Hematopoietic multipotent progenitor cell treated with erythropoietin and hydrocortisone succinate and interleukin-3 and kit ligand, for 4 days (in vitro differentiated cells): ENCODE measurements around the gene CTSS.
"Not testable (repeated sequence)": the region's sequence is repeated elsewhere in the genome, so short reads cannot be mapped to it uniquely, and the experiment has no call there.

Experiments used
- DNase-seq: peaks from one replicate; pipeline ENCODE4 v3.0.0-alpha.2; 2015

Gene CTSS

GRCh38 chr1:150772326-150772725 lies 6.7 kb upstream of the CTSS start:
- no peak for DNase-seq

- not testable (repeated sequence) for DNase-seq
Observed at GRCh38 chr1:150767704-150768103, 2.1 kb upstream of the CTSS start.

GRCh38 chr1:150765977-150766301 lies 361 bp upstream of the CTSS start:
- not testable (repeated sequence) for DNase-seq

GRCh38 chr1:150764617-150765101 lies 919 bp downstream of the CTSS start:
- DNase-seq: peak; percentile 50

- DNase-seq: no peak
Observed at GRCh38 chr1:150763018-150763417, 2.6 kb downstream of the CTSS start.

GRCh38 chr1:150762552-150762951 lies 3.0 kb downstream of the CTSS start:
- peak; percentile 53 for DNase-seq

- no peak for DNase-seq
Observed at GRCh38 chr1:150761801-150762200, 3.8 kb downstream of the CTSS start.

GRCh38 chr1:150760013-150760412 lies 5.6 kb downstream of the CTSS start:
- DNase-seq: peak; percentile 67

GRCh38 chr1:150753416-150753815 lies 12.2 kb downstream of the CTSS start:
- DNase-seq: no peak

- DNase-seq: no peak
Observed at GRCh38 chr1:150751443-150751842, 14.1 kb downstream of the CTSS start.

- DNase-seq: no peak
Observed at GRCh38 chr1:150749720-150750311, 15.8 kb downstream of the CTSS start.

GRCh38 chr1:150748878-150749719 lies 16.5 kb downstream of the CTSS start:
- peak; percentile 65 for DNase-seq

- no peak for DNase-seq
Observed at GRCh38 chr1:150730130-150730721, 35.4 kb downstream of the CTSS start.

- no peak for DNase-seq
Observed at GRCh38 chr1:150724336-150724735, 41.2 kb downstream of the CTSS start.

- DNase-seq: no peak
Observed at GRCh38 chr1:150720703-150721102, 44.9 kb downstream of the CTSS start, which contains the start of gene HORMAD1. TSS of gene HORMAD1 (minus strand) at chr1:150720895. CDS start at chr1:150719505, 1,390 bp downstream.

- DNase-seq: no peak
Observed at GRCh38 chr1:150720098-150720497, 45.5 kb downstream of the CTSS start.

- DNase-seq: no peak
Observed at GRCh38 chr1:150718225-150718891, 47.2 kb downstream of the CTSS start.

GRCh38 chr1:150709031-150709430 lies 56.5 kb downstream of the CTSS start:
- DNase-seq: not testable (repeated sequence)

- DNase-seq: no peak
Observed at GRCh38 chr1:150708595-150708994, 57.0 kb downstream of the CTSS start.

GRCh38 chr1:150706091-150706490 lies 59.5 kb downstream of the CTSS start:
- no peak for DNase-seq

- no peak for DNase-seq
Observed at GRCh38 chr1:150703427-150703826, 62.2 kb downstream of the CTSS start.

- peak; percentile 99 for DNase-seq
Observed at GRCh38 chr1:150696995-150697927, 68.3 kb downstream of the CTSS start, which contains the start of gene GOLPH3L. TSS of gene GOLPH3L (minus strand) at chr1:150697154. CDS start at chr1:150694838, 2,316 bp downstream.
